ENCODE results near the gene RAPGEF5.

Gene RAPGEF5

DNA sequence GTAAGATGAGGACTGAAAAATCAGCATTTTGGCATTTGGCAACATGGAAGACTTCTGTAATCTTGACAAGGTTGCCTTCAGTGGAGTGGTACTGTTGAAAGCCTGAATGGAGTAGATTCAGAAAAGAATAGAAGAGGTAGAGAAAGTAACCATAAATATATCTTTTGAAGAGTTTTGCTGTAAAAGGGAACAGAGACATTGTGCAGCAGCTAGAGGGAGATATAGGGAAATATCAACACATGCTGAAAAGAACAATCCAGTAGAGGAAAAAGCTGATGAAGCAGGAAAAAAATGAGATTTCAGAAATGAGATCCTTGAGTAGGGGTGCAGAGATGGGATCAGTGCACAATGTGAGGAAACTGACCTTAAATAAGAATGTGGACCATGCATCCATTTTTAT is 60.0 kb downstream of the RAPGEF5 start:
- no peak for DNase-seq

GRCh38 chr7:22296265-22296566 is 60.7 kb downstream of the RAPGEF5 start:
- DNase-seq = no peak

DNA sequence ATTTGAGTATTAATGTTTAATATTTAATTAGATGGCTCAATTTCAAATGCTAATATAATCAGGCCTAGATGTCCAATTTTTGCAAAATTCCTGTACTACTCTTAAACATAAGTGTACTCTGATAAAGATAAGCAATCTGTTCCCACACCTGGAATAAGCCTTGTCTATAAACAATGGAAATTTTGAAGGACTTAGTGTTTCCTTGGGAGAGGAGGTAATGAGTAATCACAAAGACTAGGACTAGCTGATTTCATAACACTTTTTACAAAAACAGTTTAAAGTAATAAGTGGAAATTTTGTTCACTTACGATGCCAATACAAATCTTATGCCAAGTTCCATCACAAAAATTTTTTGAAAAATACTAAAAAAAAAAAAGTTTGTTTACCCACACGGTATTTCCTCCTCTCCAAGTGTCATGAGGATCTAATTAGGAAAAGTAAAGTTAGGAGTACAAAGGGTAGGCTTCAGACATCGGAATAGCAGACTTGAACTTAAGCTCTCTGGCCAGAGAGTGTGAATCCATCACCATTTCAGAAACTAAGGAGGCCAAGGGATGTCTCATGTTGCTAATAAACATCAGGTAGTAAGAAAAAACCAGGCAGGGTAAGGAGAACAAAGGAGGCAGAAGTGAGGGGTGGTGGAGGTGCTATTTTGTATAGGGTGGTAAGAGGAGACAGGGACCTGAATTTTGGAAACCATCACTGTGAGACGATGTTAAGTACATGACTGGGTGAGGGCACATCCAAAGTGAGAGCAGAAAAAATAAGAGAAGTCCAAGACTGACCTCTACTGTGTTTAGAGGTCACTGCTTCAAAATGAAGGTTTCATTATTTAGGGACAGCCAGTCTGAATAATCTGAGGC is 61.3 kb downstream of the RAPGEF5 start:
- no peak for DNase-seq

GRCh38 chr7:22292531-22292930 is 64.4 kb downstream of the RAPGEF5 start:
- no peak for DNase-seq

DNA sequence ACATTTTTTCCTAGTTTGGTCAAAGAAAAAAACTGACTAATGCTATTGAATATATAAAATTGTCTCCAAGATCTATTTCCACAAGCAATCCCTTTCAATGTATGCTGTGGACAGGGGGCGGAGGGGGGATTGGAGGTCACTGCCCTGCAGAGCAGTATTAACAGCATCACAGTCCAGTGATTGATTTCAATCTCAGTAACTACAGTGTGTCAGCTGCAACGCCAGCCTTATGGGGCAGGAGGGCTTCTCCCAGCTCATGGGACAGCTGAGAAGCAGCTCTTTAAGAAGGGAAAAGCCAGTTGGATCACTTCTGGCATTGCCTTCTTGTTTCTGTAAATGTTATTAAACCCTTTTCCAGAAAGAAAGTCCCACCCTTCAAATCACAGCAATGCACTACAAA is 65.0 kb downstream of the RAPGEF5 start:
- DNase-seq = no peak

GRCh38 chr7:22288202-22288601 is 68.8 kb downstream of the RAPGEF5 start:
- no peak for DNase-seq

GRCh38 chr7:22287412-22287811 is 69.5 kb downstream of the RAPGEF5 start:
- no peak for DNase-seq

DNA sequence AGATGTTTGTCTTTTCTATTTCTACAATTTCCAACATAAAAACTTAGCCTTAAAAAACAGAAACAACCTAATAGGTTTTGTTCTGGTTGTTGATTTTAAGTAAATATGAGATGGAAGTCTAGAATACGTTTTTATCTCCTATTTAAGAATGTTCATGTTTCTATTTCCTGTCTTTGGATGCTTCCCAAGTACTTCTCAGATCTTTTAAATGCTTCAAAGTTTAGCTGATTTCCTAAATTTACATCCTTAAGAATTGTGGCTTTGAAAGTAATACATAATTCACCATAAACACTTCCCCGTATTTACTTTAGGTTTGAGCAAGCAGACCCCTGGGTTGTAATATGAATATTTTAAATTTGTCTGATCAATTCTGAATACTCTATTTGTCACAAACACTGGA is 70.5 kb downstream of the RAPGEF5 start:
- no peak for DNase-seq

GRCh38 chr7:22281481-22281880 is 75.5 kb downstream of the RAPGEF5 start:
- DNase-seq = no peak

- no peak for DNase-seq
These were observed 76.9 kb downstream of the RAPGEF5 start for GRCh38 chr7:22280031-22280430.

DNA sequence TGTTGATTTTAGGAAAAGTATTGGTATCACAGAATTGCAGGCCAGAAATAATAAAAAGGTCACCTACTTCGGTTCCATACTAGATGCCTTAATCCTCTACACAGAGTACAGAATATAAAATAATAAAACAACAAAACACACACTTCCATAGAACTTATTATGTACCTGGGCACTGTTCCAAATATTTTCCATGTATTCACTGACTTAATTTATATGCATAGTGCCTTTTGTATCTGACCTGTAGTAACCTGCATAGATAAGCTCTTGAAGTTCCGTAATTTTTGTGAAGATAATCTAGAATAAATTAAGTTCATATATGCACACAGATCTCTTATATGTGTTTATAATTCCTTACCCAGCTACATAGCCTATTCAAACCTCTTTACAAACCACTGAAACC is 78.3 kb downstream of the RAPGEF5 start:
- DNase-seq = no peak

DNA sequence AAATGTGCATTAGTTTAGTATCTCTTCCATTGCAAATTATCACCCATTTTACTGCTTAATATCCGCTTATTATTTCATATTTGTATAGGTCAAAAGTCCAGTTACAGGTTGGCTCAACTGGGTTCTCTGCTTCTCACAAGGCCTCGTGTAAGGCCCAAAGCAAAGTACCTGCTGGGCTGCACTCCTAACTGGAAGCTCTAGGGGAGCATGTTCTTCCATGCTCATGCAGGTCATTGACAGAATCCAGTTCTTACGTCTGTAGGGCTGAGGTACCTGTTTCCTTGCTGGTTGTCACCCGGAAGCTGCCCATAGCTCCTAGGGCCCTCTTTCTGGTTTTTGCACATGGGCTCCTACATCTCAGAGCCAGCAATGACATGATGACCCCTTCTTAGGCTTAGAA is 79.6 kb downstream of the RAPGEF5 start:
- DNase-seq = no peak

DNA sequence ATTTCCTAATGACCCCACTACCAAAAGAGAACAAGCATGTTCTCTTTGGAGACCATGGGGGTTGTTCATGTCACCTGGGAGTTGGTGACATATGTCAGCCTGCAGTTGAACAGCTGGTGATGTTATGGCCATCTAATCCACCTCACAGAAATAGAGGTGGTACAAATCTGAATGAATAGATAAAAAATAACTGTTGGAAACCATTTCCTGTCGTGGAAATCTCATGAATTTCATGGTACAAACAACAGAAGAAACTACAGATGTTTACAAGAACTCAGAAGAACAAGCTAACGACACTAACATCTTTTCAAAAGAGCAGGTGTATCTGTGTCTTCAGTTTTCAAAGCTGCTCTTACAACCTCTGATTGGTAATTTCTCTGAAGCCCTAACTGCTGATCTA is 81.3 kb downstream of the RAPGEF5 start:
- DNase-seq = no peak

DNA sequence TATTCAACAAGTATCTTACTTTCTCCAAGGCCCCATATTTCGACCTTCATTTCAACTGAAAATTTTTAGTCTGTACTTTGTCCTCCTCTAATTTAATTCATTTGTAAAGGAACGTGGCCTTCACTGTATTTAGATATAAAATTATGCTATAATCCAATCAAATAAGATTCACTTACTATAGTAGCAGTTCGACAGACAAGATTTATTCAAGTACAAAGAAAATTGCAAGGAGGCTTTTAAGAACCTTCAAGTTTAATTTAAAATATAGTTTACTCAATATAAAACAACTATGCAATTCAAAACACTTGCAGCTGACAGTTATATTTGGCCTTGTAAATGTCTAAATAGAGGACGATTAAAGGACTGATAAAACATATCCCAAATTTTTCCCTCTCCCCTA is 85.6 kb downstream of the RAPGEF5 start:
- DNase-seq = no peak

DNA sequence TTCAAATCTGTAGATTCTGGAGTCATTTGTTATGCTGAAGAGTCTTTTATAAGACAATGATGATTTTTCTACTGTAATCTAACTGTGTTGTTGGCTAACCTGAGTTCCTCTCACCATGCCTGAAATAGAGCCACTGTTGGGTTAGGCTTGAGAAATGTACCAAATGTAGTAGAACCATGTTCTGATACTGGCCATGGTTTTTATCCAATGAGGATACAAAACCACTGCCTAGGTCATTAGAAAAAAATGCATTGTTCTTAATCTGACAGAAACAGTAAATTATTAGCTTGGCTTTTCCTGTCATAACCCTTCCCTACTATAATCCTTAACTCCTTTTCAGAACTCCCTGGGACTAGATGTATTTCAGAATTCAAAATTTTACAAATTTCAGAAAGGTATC is 86.6 kb downstream of the RAPGEF5 start:
- no peak for DNase-seq

- no peak for DNase-seq
These were observed 87.0 kb downstream of the RAPGEF5 start for GRCh38 chr7:22269963-22270362.

GRCh38 chr7:22268884-22269421 is 88.0 kb downstream of the RAPGEF5 start:
- DNase-seq = no peak

DNA sequence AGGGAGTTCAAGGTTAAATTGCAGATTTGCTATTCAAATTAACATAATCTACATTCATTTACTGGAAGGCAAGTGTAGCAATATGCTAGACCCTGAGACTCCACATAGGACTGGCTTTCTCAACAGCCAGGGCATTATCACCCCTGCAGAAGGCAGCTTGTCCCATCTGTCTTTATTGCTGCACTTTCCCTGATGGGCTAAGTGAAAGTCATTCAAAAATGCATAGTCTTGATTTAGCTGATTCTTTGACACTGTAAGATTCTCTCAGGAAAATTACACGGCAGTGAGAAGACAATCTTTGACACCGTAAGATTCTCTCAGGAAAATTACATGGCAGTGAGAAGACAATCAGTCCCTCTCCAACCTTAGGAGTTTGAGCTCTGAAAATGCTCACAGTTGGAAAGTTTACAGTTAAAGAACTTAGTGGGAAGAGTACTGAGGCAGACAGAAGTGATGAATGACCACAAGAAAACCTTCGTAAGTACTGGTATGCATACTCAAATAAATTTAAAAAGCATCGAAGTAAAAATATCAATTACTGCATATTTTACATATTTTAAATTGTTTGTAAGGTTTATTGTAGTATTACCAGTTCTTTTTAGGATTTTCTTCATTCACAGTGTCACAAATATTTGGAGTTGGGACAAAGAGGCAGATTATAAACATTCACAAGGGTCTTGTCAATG is 88.9 kb downstream of the RAPGEF5 start:
- DNase-seq = no peak

GRCh38 chr7:22262538-22262937 is 94.4 kb downstream of the RAPGEF5 start:
- DNase-seq = no peak

GRCh38 chr7:22256541-22257096 is 100.3 kb downstream of the RAPGEF5 start:
- no peak for DNase-seq

- no peak for DNase-seq
These were observed 101.1 kb downstream of the RAPGEF5 start for GRCh38 chr7:22255834-22256233.

- DNase-seq = no peak
These were observed 101.6 kb downstream of the RAPGEF5 start for GRCh38 chr7:22255342-22255741.

- no peak for DNase-seq
These were observed 103.9 kb downstream of the RAPGEF5 start for GRCh38 chr7:22252936-22253536.

DNA sequence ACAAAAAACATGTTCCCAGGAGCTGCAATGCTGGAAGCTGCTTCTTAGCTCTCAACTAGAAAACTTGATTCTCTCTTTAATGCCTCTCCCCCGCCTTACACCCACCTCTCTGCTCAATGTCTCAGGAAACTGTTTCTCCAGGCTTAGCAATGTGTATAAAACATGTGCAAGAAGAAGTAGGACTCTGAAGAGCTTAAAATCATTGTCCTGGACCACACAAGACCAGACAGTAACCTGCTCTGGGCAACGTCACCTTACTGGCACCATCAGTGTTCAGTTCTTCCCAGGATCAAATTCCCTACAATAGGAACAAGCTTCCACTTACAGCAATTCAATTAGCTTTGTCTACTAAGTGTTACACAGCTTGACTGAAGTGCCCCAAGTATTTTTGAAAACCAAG is 104.9 kb downstream of the RAPGEF5 start:
- no peak for DNase-seq

Measured in effector CD4-positive, alpha-beta T cell (primary cell).